ENCODE measurements around the gene PON2.

DNA sequence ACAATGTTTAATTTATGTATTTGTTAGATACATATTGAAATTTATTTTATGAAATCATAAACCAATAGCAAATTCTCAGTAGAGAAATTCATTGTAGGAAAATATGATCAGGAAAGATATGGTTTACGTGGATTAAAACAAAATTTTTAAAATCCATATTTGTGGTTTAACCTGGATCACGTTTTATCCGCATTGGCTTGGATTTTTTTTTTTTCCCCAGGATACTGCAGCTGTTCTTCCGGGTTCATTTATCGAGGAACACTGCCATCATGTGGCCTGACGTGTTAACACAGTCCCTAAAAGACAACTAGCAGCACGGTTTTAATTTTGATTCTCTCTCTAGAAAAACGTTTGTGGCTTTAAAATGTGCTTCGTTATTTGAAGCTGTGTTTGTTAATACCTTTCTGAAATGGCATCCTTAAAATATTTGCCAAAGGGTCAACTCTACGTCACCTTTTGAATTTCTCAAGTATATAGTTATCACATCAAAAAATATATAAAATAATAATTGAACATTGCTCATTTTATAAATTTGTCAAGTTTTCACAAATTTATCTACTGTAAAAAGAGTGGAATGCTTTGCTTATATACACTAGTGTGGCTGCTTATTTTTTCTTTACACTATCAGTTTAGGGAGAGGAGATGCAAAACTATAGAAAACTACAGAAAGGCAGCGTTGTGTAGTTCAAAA is 42.2 kb upstream of the PON2 start:
- TF ChIP-seq, protein P1, sequence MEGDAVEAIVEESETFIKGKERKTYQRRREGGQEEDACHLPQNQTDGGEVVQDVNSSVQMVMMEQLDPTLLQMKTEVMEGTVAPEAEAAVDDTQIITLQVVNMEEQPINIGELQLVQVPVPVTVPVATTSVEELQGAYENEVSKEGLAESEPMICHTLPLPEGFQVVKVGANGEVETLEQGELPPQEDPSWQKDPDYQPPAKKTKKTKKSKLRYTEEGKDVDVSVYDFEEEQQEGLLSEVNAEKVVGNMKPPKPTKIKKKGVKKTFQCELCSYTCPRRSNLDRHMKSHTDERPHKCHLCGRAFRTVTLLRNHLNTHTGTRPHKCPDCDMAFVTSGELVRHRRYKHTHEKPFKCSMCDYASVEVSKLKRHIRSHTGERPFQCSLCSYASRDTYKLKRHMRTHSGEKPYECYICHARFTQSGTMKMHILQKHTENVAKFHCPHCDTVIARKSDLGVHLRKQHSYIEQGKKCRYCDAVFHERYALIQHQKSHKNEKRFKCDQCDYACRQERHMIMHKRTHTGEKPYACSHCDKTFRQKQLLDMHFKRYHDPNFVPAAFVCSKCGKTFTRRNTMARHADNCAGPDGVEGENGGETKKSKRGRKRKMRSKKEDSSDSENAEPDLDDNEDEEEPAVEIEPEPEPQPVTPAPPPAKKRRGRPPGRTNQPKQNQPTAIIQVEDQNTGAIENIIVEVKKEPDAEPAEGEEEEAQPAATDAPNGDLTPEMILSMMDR (IDR thresholded peaks at IDR 0.05; ENCODE audit: insufficient read depth, low read length, poor library complexity, severe bottlenecking), result peak; percentile 65
- no peak for TF ChIP-seq EZH2phosphoT487 (conservative IDR thresholded peaks at IDR 0.05; ENCODE audit: low read length)
